Body of pancreas (tissue), 4 donors: ENCODE results near the gene KLK4. TPM values are rescaled to one million over a fixed set of nuclear protein-coding genes. Genes with fewer than 3 reads are reported as not detected.
A peak's percentile ranks its signal among the peaks of the same experiment; 100 is the strongest.

Experiments
- ATAC-seq: fragments of 150-250 bp; one replicate; pipeline ENCODE4 v1.9.1; 2016
- DNase-seq, 4 donors: peaks; one replicate each; pipeline ENCODE4 v3.0.0-alpha.2; 2019
- H3K27ac ChIP-seq, 4 donors: fragments of 200-600 bp; sonication (generic); 1 replicate in 3 of 4; 2 replicates in 1 of 4; pipeline versions ENCODE4 v1.5.1 to v1.6.1; 2016 to 2019; ENCODE audit warnings: mild to moderate bottlenecking in 1 of 4, mixed read lengths in 1 of 4, moderate library complexity in 1 of 4
- H3K27me3 ChIP-seq, 2 donors: fragments of 200-600 bp; sonication (generic); one replicate each; pipeline ENCODE4 v1.6.0; 2016; ENCODE audit warnings: mild to moderate bottlenecking in 1 of 2
- H3K36me3 ChIP-seq, 2 donors: fragments of 200-600 bp; sonication (generic); replicated peaks in 1 of 2; 2 replicates each; pipeline ENCODE4 v1.5.1; 2016; ENCODE audit warnings: low read depth in 2 of 2; ENCODE audit not compliant: insufficient read depth in 1 of 2
- H3K4me1 ChIP-seq: fragments of 200-600 bp; sonication (generic); one replicate; pipeline ENCODE4 v1.6.0; 2016
- H3K4me3 ChIP-seq, 2 donors: fragments of 200-600 bp; sonication (generic); 1 replicate in 1 of 2; 2 replicates in 1 of 2; pipeline ENCODE4 v1.5.1; 2016 to 2019
- H3K9me3 ChIP-seq, 3 donors: fragments of 200-600 bp; sonication (generic); 1 replicate in 2 of 3; 2 replicates in 1 of 3; pipeline ENCODE4 v1.5.1; 2016
- POLR2A ChIP-seq, 3 donors: fragments of 450-650 bp; IDR thresholded peaks; one replicate each; pipeline ENCODE4 v1.6.1; 2016; ENCODE audit warnings: antibody characterized with exemption in 3 of 3, mild to moderate bottlenecking in 2 of 3
- WGBS, 2 donors: methylation state at CpG; one replicate each; pipeline ENCODE4 v1.1.5; 2017; 5-methylcytosine and 5-hydroxymethylcytosine counted together
- intact Hi-C: fragments of 100-400 bp; cut with DNase I; formaldehyde crosslinking; loops from one replicate; pipeline ENCODE4 v1.15.1; 2023
- total RNA-seq, 2 donors: library from RNA; depleted of rRNA; stranded (reverse); fragments of >200 nt; gene quantifications; one replicate each; pipeline ENCODE4 v1.1.0, GENCODE V29; 2016
- TF ChIP-seq, protein P1 (sequence below), 7 experiments: fragments of 450-650 bp in 4 of 7; fragments of 200-600 bp in 3 of 7; sonication (generic) in 3 of 7; IDR thresholded peaks; one replicate each; pipeline ENCODE4 v1.5.1; 2016 to 2019; ENCODE audit warnings: antibody characterized with exemption in 7 of 7

KLK4 gene
- total RNA-seq, 2 donors from 2014 or later, result not detected

GRCh38 chr19:50869479-50869878, 41.7 kb downstream of the KLK4 start:
- ATAC-seq, result no peak
- 60 to 65% methylated on average over 4 of the region's 4 CpGs for WGBS, 2 donors

DNA sequence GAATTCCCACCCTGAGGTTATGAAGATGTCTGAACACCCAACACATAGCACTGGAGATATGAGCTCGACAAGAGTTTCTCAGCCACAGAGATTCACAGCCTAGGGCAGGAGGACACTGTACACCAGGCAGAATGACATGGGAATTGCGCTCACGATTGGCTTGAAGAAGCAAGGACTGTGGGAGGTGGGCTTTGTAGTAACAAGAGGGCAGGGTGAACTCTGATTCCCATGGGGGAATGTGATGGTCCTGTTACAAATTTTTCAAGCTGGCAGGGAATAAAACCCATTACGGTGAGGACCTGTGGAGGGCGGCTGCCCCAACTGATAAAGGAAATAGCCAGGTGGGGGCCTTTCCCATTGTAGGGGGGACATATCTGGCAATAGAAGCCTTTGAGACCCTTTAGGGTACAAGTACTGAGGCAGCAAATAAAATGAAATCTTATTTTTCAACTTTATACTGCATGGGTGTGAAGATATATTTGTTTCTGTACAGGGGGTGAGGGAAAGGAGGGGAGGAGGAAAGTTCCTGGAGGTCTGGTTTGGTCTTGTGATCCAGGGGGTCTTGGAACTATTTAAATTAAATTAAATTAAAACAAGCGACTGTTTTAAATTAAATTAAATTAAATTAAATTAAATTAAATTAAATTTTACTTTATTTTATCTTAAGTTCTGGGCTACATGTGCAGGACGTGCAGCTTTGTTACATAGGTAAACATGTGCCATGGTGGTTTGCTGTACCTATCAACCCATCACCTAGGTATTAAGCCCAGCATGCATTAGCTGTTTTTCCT, 49.5 kb downstream of the KLK4 start:
- TF ChIP-seq, protein P1, sequence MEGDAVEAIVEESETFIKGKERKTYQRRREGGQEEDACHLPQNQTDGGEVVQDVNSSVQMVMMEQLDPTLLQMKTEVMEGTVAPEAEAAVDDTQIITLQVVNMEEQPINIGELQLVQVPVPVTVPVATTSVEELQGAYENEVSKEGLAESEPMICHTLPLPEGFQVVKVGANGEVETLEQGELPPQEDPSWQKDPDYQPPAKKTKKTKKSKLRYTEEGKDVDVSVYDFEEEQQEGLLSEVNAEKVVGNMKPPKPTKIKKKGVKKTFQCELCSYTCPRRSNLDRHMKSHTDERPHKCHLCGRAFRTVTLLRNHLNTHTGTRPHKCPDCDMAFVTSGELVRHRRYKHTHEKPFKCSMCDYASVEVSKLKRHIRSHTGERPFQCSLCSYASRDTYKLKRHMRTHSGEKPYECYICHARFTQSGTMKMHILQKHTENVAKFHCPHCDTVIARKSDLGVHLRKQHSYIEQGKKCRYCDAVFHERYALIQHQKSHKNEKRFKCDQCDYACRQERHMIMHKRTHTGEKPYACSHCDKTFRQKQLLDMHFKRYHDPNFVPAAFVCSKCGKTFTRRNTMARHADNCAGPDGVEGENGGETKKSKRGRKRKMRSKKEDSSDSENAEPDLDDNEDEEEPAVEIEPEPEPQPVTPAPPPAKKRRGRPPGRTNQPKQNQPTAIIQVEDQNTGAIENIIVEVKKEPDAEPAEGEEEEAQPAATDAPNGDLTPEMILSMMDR (IDR thresholded peaks at IDR 0.05), result no peak
- no peak for TF ChIP-seq POLR2A (IDR thresholded peaks at IDR 0.05)
- H3K4me1 ChIP-seq, result no peaks in the 10 kb centered on the region
- DNase-seq, result no peak
- no peaks in the 10 kb centered on the region for H3K27me3 ChIP-seq
- WGBS, 2 donors, result 66 to 77% methylated on average over 7 of the region's 7 CpGs
- intact Hi-C loops, result no loop called here
- no peaks in the 10 kb centered on the region for H3K9me3 ChIP-seq
- H3K4me3 ChIP-seq, result no peak overlapping the region
- no peaks in the 10 kb centered on the region for H3K36me3 ChIP-seq
- ATAC-seq, result no peak
- H3K27ac ChIP-seq, result no peak overlapping the region

More at GRCh38 chr19:50869479-50869878, 41.7 kb downstream of the KLK4 start:
- no peaks in the 10 kb centered on the region for H3K36me3 ChIP-seq
- no peak for DNase-seq
- H3K4me3 ChIP-seq, result no peak overlapping the region
- intact Hi-C loops, result no loop called here
- no peaks in the 10 kb centered on the region for H3K4me1 ChIP-seq
- no peak for TF ChIP-seq POLR2A (IDR thresholded peaks at IDR 0.05)
- TF ChIP-seq, protein P1 (IDR thresholded peaks at IDR 0.05), result no peak
- no peaks in the 10 kb centered on the region for H3K9me3 ChIP-seq
- no peak overlapping the region for H3K27ac ChIP-seq
- H3K27me3 ChIP-seq, result no peaks in the 10 kb centered on the region

DNA sequence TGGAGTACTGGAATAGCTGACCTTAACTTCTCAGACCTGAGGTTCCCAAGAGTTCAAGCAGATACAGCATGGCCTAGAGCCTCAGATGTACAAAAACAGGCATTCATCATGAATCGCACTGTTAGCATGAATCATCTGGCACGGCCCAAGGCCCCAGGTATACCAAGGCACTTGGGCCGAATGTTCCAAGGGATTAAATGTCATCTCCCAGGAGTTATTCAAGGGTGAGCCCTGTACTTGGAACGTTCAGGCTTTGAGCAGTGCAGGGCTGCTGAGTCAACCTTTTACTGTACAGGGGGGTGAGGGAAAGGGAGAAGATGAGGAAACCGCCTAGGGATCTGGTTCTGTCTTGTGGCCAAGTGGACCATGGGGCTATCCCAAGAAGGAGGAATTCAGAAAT, 50.2 kb downstream of the KLK4 start:
- Histone ChIP-seq H3K27ac (no peak overlapping the region), H3K9me3 (no peaks in the 10 kb centered on the region), H3K4me3 (no peak overlapping the region), H3K4me1 (no peaks in the 10 kb centered on the region), H3K27me3 (no peaks in the 10 kb centered on the region), H3K36me3 (no peaks in the 10 kb centered on the region)
- 67 to 80% methylated on average over 5 of the region's 5 CpGs for WGBS, 2 donors
- DNase-seq (no peak), ATAC-seq (no peak)
- TF ChIP-seq POLR2A (IDR thresholded peaks at IDR 0.05), result no peak
- TF ChIP-seq, protein P1 (IDR thresholded peaks at IDR 0.05), result no peak
- intact Hi-C loops, result no loop called here

DNA sequence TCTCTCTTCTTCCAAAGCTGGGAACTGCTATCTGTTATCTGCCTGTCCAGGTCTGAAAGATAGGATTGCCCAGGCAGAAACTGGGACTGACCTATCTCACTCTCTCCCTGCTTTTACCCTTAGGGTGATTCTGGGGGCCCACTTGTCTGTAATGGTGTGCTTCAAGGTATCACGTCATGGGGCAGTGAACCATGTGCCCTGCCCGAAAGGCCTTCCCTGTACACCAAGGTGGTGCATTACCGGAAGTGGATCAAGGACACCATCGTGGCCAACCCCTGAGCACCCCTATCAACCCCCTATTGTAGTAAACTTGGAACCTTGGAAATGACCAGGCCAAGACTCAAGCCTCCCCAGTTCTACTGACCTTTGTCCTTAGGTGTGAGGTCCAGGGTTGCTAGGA, 51.3 kb downstream of the KLK4 start:
- H3K27ac ChIP-seq, result no peak overlapping the region
- no peaks in the 10 kb centered on the region for H3K9me3 ChIP-seq
- 59 to 74% methylated on average over 4 of the region's 4 CpGs for WGBS, 2 donors
- DNase-seq (no peak), ATAC-seq (no peak)
- no peaks in the 10 kb centered on the region for H3K4me1 ChIP-seq
- H3K27me3 ChIP-seq, result no peaks in the 10 kb centered on the region
- H3K4me3 ChIP-seq, result no peak overlapping the region
- intact Hi-C loops, result no loop called here
- H3K36me3 ChIP-seq, result no peaks in the 10 kb centered on the region
- no peak for TF ChIP-seq POLR2A (IDR thresholded peaks at IDR 0.05)
- TF ChIP-seq, protein P1 (IDR thresholded peaks at IDR 0.05), result no peak

DNA sequence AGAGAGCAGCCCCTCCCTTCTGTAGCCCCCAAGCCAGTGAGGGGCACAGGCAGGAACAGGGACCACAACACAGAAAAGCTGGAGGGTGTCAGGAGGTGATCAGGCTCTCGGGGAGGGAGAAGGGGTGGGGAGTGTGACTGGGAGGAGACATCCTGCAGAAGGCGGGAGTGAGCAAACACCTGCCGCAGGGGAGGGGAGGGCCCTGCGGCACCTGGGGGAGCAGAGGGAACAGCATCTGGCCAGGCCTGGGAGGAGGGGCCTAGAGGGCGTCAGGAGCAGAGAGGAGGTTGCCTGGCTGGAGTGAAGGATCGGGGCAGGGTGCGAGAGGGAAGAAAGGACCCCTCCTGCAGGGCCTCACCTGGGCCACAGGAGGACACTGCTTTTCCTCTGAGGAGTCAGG, 52.3 kb downstream of the KLK4 start:
- DNase-seq, result peak in 3 of 4 donors; percentile 35 to 46 (median 45)
- H3K36me3 ChIP-seq, result no peaks in the 10 kb centered on the region
- H3K27ac ChIP-seq, result no peak overlapping the region
- 18 to 26% methylated on average over 7 of the region's 7 CpGs for WGBS, 2 donors
- no peaks in the 10 kb centered on the region for H3K4me1 ChIP-seq
- no peak for ATAC-seq
- no peaks in the 10 kb centered on the region for H3K9me3 ChIP-seq
- H3K4me3 ChIP-seq, result no peak overlapping the region
- H3K27me3 ChIP-seq, result no peaks in the 10 kb centered on the region
- TF ChIP-seq POLR2A (IDR thresholded peaks at IDR 0.05), result no peak
- TF ChIP-seq, protein P1 (IDR thresholded peaks at IDR 0.05), result no peak
- intact Hi-C loops, result no loop called here
